T-helper 1 cell treated with Interleukin-12 subunit alpha and Interleukin-12 subunit beta and Interleukin-4 antibody, amounts not matched to agents 30 μg/mL and 1 μg/mL, for 36 hours (primary cell): ENCODE results near the gene CILP2.
A peak's percentile ranks its signal among the peaks of the same experiment; 100 is the strongest.

ENCODE experiments used
- H3K27ac Mint-ChIP-seq: one replicate; pipeline ENCODE4 v1.8.0; 2021; ENCODE audit warnings: mild to moderate bottlenecking, mixed read lengths
- H3K27me3 Mint-ChIP-seq: one replicate; pipeline ENCODE4 v1.8.0; 2021; ENCODE audit warnings: low read depth, mixed read lengths
- H3K36me3 Mint-ChIP-seq: one replicate; pipeline ENCODE4 v1.8.0; 2021; ENCODE audit warnings: low read depth, mixed read lengths
- H3K4me1 Mint-ChIP-seq: one replicate; pipeline ENCODE4 v1.8.0; 2021; ENCODE audit warnings: low read depth, mixed read lengths
- H3K4me3 Mint-ChIP-seq: one replicate; pipeline ENCODE4 v1.8.0; 2021; ENCODE audit warnings: mild to moderate bottlenecking, moderate library complexity, mixed read lengths
- H3K9me3 Mint-ChIP-seq: one replicate; pipeline ENCODE4 v1.8.0; 2021; ENCODE audit warnings: mixed read lengths

CILP2 gene

DNA sequence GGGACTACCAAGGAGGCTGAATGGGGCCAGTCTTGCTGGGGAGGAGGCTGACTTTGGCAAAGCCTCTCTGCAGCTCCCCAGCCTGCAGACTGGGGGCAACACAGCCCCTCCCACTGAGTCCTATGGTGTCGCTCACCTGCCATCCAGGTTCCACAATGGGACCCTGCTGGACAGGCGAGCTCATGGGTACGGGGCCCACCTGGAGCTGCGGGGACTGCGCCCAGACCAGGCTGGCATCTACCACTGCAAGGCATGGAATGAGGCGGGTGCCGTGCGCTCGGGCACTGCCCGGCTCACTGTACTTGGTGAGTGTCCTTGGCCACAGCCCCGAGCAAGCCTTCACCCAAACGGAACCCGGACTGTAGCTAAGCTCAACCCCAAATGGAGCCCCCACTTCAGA is 5.0 kb downstream of the CILP2 start:
- no peak overlapping the region for H3K4me3 Mint-ChIP-seq
- H3K36me3 Mint-ChIP-seq, result peaks cover 3% of the 10 kb centered on the region
- peaks cover 11% of the 10 kb centered on the region for H3K27me3 Mint-ChIP-seq
- H3K4me1 Mint-ChIP-seq, result peaks cover 15% of the 10 kb centered on the region
- H3K9me3 Mint-ChIP-seq, result no peaks in the 10 kb centered on the region
- H3K27ac Mint-ChIP-seq, result no peak overlapping the region

DNA sequence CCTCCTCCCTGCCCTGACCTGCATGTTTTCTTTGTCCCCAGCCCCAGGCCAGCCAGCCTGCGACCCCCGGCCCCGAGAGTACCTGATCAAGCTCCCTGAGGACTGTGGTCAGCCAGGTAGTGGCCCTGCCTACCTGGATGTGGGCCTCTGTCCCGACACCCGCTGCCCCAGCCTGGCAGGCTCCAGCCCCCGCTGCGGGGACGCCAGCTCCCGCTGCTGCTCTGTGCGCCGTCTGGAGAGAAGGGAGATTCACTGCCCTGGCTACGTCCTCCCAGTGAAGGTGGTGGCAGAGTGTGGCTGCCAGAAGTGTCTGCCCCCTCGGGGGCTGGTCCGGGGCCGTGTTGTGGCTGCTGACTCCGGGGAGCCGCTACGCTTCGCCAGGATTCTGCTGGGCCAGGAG is 5.6 kb downstream of the CILP2 start:
- Mint-ChIP-seq H3K27me3 (peaks cover 8% of the 10 kb centered on the region), H3K9me3 (no peaks in the 10 kb centered on the region), H3K4me1 (peaks cover 14% of the 10 kb centered on the region), H3K4me3 (no peak overlapping the region), H3K36me3 (peaks cover under 1% of the 10 kb centered on the region), H3K27ac (no peak overlapping the region)

DNA sequence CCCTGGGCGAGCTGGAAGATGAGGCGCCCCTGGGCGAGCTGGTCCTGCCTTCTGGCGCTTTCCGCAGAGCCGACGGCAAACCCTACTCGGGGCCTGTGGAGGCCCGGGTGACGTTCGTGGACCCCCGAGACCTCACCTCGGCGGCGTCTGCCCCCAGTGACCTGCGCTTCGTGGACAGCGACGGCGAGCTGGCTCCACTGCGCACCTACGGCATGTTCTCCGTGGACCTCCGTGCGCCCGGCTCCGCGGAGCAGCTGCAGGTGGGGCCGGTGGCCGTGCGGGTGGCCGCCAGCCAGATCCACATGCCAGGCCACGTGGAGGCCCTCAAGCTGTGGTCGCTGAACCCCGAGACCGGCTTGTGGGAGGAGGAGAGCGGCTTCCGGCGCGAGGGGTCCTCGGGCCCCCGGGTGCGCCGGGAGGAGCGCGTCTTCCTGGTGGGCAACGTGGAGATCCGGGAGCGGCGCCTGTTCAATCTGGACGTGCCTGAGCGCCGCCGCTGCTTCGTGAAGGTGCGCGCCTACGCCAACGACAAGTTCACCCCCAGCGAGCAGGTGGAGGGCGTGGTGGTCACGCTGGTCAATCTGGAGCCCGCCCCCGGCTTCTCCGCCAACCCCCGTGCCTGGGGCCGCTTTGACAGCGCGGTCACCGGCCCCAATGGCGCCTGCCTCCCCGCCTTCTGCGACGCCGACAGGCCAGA is 6.3 kb downstream of the CILP2 start:
- Mint-ChIP-seq H3K36me3 (no peaks in the 10 kb centered on the region), H3K4me3 (no peak overlapping the region), H3K4me1 (peaks cover 9% of the 10 kb centered on the region), H3K9me3 (no peaks in the 10 kb centered on the region), H3K27me3 (peaks cover under 1% of the 10 kb centered on the region), H3K27ac (no peak overlapping the region)

DNA sequence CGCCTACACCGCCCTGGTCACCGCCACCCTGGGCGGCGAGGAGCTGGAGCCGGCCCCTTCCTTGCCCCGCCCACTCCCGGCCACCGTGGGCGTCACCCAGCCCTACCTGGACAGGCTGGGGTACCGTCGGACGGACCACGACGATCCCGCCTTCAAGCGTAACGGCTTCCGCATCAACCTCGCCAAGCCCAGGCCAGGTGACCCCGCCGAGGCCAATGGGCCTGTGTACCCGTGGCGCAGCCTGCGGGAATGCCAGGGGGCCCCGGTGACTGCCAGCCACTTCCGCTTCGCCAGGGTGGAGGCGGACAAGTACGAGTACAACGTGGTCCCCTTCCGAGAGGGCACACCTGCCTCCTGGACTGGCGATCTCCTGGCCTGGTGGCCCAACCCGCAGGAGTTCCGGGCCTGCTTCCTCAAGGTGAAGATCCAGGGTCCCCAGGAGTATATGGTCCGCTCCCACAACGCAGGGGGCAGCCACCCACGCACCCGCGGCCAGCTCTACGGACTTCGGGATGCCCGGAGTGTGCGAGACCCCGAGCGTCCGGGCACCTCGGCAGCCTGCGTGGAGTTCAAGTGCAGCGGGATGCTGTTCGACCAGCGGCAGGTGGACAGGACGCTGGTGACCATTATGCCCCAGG is 7.0 kb downstream of the CILP2 start:
- Mint-ChIP-seq H3K4me3 (no peak overlapping the region), H3K36me3 (no peaks in the 10 kb centered on the region), H3K27me3 (no peaks in the 10 kb centered on the region), H3K4me1 (peaks cover 9% of the 10 kb centered on the region), H3K9me3 (no peaks in the 10 kb centered on the region), H3K27ac (no peak overlapping the region)

DNA sequence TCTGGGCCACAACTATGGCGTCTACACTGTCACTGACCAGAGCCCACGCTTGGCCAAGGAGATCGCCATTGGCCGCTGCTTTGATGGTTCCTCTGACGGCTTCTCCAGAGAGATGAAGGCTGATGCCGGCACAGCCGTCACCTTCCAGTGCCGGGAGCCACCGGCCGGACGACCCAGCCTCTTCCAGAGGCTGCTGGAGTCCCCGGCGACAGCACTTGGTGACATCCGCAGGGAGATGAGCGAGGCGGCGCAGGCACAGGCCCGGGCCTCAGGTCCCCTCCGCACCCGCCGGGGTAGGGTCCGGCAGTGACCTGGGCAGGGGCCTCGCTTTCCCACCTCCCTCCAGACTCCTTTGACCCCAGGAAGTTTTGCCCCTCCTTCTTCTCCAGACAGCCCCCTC is 7.6 kb downstream of the CILP2 start:
- Mint-ChIP-seq H3K9me3 (no peaks in the 10 kb centered on the region), H3K27ac (no peak overlapping the region), H3K27me3 (no peaks in the 10 kb centered on the region), H3K36me3 (no peaks in the 10 kb centered on the region), H3K4me3 (no peak overlapping the region), H3K4me1 (peaks cover 7% of the 10 kb centered on the region)

DNA sequence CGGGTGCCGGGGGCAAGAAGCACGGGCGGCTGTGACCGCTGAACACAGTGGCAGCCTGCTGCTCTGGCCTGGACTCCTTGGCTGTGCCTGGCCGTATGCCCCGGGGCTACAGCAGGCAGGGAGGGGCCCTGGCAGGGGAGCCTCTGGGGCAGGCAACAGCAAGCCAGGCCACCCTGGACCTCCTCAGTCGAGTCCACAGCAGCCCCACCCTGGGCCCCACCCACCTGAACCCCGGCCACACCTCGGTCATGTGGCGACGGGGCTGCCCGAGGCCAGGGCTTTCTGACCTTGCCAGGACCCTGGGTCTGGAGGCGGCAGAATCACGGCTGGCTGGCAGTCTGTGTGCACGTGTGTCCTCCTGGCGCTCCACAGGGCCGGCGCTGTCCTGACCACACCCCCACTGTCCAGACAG is 8.7 kb downstream of the CILP2 start:
- H3K27ac Mint-ChIP-seq, result no peak overlapping the region
- no peaks in the 10 kb centered on the region for H3K27me3 Mint-ChIP-seq
- H3K4me3 Mint-ChIP-seq, result no peak overlapping the region
- H3K9me3 Mint-ChIP-seq, result no peaks in the 10 kb centered on the region
- peaks cover 3% of the 10 kb centered on the region for H3K4me1 Mint-ChIP-seq
- H3K36me3 Mint-ChIP-seq, result no peaks in the 10 kb centered on the region

DNA sequence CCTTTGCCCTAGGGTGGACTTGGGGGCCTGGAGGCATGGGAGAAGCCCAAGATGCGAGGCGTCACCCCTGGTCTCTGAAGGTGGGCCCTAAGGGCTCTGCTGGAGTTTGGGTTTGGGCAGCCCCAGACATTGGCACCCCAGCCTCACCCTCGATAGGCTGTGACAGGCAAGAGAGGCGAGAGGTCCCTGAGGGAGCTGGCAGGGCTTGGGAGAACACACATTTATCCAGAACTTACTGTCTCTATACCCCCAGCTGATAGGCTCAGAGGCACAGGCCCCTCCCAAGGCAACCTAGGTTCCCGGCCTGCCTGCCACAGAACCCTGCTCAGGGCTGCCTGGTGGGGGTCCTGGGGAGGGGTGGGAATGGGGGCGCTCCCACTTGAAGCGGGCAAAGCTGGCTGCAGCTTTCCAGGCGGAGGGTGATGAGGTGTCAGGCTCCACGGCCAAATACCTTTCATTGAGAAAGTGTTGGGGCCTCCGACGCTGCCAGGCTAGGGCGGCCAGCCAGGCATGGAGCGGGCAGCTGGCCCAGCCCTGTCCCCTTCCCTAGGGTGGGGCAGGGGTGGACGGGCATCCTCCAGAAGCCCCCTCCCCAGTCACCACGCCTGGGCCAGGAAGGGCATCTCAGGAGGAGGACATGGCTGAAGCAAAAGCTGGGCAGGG is 9.7 kb downstream of the CILP2 start:
- no peaks in the 10 kb centered on the region for H3K36me3 Mint-ChIP-seq
- H3K4me1 Mint-ChIP-seq, result no peaks in the 10 kb centered on the region
- H3K4me3 Mint-ChIP-seq, result no peak overlapping the region

DNA sequence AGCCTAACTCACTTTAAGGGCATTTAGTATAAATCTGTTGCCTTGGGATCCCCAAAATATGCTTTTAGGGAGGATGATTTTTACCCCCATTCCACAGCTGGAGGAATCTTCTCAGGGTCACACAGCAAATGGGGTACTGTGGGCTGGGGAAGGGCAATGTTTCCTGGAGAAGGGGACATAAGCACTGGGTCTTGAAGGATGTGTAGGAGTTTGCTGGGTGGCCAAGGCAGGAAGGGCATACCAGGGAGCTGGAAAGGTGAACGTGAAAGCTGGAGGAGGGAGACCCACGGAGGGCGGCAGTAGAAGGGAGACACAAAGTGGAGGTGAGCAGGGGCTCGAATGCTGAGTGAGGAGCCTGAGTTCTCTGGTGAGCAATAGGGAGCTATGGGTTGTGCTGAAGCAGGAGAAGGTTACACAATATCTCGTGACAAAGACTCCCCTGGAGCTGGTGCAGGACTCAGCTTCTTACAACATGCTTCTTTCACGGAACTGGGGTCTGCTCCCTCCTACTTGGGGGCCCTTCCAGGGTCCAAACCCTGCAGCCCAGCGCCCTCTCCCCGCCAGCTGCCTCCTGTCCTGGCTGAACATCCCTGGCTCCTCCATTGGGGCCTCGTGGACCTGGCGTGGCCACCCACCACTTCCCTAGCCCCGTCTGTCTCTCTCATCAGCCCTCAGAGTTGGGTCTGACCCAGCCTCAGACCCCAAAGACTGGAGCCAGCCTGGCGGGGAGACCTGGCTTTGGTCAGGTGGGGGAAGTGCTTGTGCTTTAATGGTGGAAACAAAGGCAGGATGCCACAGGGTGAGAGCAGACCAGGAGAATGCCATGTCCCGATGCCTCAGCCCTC is 11.1 kb downstream of the CILP2 start:
- Mint-ChIP-seq H3K36me3 (no peaks in the 10 kb centered on the region), H3K4me3 (no peak overlapping the region), H3K27ac (peak overlapping the region; percentile 45), H3K27me3 (no peaks in the 10 kb centered on the region), H3K9me3 (no peaks in the 10 kb centered on the region), H3K4me1 (no peaks in the 10 kb centered on the region)

More for the DNA sequence above, 9.7 kb downstream of the CILP2 start:
- no peak overlapping the region for H3K27ac Mint-ChIP-seq
- no peaks in the 10 kb centered on the region for H3K27me3 Mint-ChIP-seq
- no peaks in the 10 kb centered on the region for H3K9me3 Mint-ChIP-seq

DNA sequence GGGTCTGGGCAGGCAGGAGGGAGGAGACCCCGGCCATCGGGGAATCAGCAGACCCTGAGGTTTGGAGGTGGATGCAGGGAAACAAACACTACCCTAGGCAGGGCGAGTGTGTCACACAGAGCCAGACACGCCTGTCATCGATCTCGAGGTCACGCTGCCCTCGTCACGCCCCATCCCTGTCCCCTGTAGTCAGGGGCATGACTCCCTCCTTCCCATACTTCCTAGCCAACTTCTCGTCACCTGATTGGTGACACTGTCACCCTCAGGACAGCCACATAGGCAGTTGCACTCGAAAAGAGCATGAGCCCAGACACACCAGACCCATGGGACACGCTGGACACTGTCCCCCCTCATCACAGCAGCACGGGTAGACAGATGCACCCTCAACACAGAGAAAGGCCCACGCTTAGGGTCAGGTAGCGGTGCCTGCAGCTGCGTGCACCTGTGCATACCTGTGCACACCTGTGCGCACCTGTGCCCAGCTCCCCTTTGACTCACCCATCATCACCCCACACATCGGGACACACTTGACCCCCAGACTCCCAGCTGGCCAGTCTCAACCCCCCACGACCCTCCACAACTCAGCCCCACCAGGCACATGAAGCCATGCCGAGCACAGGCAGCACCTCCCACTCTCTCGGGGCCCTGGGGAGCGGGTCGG is 11.9 kb downstream of the CILP2 start:
- Mint-ChIP-seq H3K4me3 (no peak overlapping the region), H3K27me3 (no peaks in the 10 kb centered on the region), H3K4me1 (peaks cover 3% of the 10 kb centered on the region), H3K27ac (no peak overlapping the region), H3K9me3 (no peaks in the 10 kb centered on the region), H3K36me3 (no peaks in the 10 kb centered on the region)

DNA sequence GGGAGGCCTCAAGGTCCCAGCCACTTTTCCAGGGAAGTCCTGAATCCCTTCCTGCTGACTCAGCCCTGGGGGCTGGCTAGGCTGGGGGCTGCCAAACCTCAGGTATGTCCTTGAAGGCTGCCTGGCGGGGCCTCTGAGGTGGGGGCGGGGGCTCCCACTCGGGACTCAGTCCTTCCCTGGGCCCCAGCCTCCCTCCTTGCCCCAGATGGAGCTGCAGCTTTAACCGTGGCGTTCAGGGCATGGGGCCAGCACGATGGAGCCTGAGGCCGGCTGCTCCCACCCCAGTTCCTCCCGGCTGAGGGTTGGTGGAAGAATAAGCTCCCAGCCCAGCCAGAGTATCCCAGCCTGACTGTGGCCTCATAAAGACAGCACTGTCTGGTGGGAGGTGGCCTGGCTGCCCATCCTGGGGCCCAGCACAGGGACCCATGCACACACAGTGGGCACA is 12.4 kb downstream of the CILP2 start:
- no peak overlapping the region for H3K4me3 Mint-ChIP-seq
- H3K9me3 Mint-ChIP-seq, result no peaks in the 10 kb centered on the region
- H3K4me1 Mint-ChIP-seq, result peaks cover 3% of the 10 kb centered on the region
- H3K36me3 Mint-ChIP-seq, result no peaks in the 10 kb centered on the region
- H3K27ac Mint-ChIP-seq, result no peak overlapping the region
- H3K27me3 Mint-ChIP-seq, result no peaks in the 10 kb centered on the region

DNA sequence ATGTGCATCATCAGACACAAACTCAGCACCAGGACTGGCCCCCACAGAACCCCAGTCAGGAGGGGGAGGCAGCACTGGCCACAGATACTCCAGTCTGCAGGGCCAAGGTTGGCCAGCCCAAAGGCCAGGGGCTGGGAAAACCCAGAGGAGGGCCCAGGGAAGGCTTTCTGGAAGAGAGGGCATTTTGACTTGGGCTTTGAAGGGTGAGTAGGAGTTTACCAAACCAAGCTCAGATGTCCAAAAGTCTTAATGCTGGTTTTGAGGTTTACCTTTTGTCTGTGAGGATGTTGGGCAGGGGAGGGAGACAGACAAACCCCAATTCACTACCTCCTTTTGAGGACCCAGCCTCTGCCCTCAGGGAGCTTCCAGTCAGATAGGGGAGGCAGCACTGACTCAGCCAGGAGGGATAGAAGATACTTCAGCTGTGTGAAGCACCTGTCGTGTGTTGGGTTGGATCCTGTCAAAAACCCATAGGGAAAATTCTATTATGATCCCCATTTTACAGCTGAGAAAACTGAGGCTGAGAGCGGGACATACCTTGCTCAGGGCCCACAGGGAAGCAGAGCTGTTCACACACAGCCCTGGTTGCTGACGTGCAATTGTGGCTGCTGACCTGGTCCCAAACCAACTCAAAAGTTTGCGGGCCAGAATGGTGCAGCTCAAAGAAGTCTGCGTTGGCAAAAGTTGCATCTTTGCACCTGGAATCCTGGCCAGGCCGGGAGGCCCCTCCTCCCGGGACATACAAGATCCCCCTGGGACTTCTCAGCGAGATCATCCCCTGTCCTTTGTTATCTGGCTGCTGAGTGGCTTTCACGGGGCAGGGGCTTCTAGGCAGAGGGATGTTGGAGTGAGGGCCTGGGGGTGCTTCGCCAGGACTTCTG is 13.1 kb downstream of the CILP2 start:
- H3K27me3 Mint-ChIP-seq, result no peaks in the 10 kb centered on the region
- no peaks in the 10 kb centered on the region for H3K36me3 Mint-ChIP-seq
- H3K4me1 Mint-ChIP-seq, result peaks cover 3% of the 10 kb centered on the region
- no peak overlapping the region for H3K4me3 Mint-ChIP-seq
- H3K27ac Mint-ChIP-seq, result no peak overlapping the region
- no peaks in the 10 kb centered on the region for H3K9me3 Mint-ChIP-seq

DNA sequence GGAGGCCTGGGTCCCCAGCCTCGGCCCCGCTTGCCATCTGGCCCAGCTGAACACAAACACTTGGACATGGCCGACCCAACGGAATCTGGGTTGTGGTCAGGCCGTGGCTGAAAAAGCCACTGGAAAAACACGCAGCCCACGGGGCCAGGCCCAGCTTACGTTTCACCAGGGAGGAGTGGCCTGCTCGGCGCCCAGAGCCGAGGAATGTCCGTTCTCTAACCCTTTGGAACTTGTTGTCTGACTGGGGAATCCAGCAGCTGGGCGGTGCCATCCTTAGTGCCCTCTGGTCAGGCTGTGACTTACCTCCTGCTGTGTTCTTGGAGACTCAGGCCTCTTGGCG is 13.8 kb downstream of the CILP2 start:
- Mint-ChIP-seq H3K27ac (no peak overlapping the region), H3K4me3 (no peak overlapping the region)

DNA sequence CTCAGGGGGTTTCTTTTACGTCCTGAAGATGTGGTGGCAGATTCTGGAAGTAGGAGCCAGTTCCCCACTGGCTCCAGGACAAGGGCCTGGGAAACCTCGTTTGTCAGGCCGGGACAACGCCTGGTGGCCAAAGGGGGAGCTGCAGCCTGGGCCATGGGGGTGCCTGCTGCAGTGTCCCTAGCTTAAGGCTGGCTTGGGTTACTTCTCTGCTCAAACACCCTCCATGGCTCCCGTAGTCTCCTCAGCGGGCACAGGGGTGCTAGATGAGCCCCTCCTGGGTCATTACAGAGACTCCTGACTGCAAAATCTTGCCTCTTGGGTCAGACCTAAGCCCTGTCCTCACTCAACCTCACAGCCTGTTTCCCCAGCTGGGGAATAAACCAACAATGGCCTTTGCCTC is 14.7 kb downstream of the CILP2 start:
- Mint-ChIP-seq H3K27ac (no peak overlapping the region), H3K27me3 (no peaks in the 10 kb centered on the region), H3K4me1 (peaks cover 3% of the 10 kb centered on the region), H3K36me3 (no peaks in the 10 kb centered on the region), H3K9me3 (no peaks in the 10 kb centered on the region), H3K4me3 (no peak overlapping the region)

More for the DNA sequence above, 13.8 kb downstream of the CILP2 start:
- Mint-ChIP-seq H3K36me3 (no peaks in the 10 kb centered on the region), H3K9me3 (no peaks in the 10 kb centered on the region), H3K4me1 (peaks cover 3% of the 10 kb centered on the region), H3K27me3 (no peaks in the 10 kb centered on the region)
